Lower leg skin (tissue), 3 donors: ENCODE results near the gene ARHGEF4.

Source experiments
- POLR2A ChIP-seq, 2 donors: fragments of 450-650 bp; IDR thresholded peaks; one replicate each; pipeline ENCODE4 v1.6.1; 2016 to 2017; ENCODE audit warnings: antibody characterized with exemption in 2 of 2, mild to moderate bottlenecking in 1 of 2, moderate library complexity in 1 of 2
- TF ChIP-seq, protein P1 (sequence below), 3 donors: fragments of 450-650 bp; IDR thresholded peaks; one replicate each; pipeline ENCODE4 v1.5.1; 2016; ENCODE audit warnings: antibody characterized with exemption in 3 of 3, mild to moderate bottlenecking in 3 of 3, moderate library complexity in 2 of 3

DNA sequence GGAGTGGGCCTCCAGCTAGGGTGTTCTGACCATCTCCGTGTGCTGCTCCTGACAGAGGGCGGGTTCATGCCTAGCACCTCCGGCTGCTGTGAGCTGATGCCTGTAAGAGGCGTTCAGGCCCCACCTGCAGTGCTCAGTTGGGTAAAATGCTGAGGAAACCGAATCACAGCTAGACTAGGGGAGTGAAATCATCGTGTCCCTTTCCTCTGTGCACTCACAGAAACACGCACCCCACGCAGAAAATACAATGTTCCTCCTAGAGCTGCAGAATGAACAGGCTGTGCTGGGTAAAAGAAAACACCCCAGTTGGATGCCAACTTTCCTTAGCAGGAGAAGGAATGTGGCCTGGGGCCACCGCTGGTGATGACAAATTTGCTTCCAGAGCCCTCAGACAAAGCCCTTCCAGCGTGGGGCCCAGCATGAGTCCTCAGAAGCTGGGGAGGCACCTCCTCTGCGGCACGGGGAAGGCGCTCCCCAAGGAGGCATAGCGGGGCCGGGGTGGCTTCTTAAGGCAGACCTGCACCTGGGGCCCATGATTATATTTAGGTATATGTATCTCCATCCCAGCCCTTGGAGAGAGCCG, 16.3 kb upstream of the ARHGEF4 start:
- TF ChIP-seq, protein P1, sequence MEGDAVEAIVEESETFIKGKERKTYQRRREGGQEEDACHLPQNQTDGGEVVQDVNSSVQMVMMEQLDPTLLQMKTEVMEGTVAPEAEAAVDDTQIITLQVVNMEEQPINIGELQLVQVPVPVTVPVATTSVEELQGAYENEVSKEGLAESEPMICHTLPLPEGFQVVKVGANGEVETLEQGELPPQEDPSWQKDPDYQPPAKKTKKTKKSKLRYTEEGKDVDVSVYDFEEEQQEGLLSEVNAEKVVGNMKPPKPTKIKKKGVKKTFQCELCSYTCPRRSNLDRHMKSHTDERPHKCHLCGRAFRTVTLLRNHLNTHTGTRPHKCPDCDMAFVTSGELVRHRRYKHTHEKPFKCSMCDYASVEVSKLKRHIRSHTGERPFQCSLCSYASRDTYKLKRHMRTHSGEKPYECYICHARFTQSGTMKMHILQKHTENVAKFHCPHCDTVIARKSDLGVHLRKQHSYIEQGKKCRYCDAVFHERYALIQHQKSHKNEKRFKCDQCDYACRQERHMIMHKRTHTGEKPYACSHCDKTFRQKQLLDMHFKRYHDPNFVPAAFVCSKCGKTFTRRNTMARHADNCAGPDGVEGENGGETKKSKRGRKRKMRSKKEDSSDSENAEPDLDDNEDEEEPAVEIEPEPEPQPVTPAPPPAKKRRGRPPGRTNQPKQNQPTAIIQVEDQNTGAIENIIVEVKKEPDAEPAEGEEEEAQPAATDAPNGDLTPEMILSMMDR (IDR thresholded peaks at IDR 0.05) = no peak
- no peak for TF ChIP-seq POLR2A (IDR thresholded peaks at IDR 0.05)
